Measurements from ENCODE around the gene PCDH9.

Gene PCDH9

DNA sequence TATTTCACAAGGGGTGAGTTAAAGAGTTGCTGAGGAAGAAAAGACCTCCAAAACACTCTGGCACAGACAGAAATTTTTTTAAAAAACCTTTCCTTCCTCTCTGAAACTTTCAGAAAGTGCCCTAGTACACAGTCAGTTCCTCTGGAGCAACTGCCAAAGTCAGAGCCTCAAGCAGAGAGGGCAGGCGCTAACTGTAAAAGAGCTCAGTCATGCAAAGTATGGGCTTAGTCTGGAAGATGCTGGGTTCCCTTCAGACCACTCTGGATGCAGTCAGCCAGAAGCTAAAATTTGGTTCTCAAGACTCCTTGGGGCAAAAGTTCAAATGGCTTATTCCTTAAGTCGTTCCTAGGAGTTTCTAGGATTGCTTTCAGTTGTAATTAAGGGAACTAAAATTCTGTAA is 671.6 kb downstream of the PCDH9 start:
- H3K4me3 ChIP-seq (ENCODE audit: low read length): no peak overlapping the region
- no peaks in the 10 kb centered on the region for H3K4me1 ChIP-seq (ENCODE audit: control insufficient read depth, insufficient read depth, low read length)
- no peaks in the 10 kb centered on the region for H3K36me3 ChIP-seq (ENCODE audit: control insufficient read depth, insufficient read depth, low read length)
- H3K27me3 ChIP-seq (ENCODE audit: control insufficient read depth, insufficient read depth, low read length): no peaks in the 10 kb centered on the region
- no peak overlapping the region for H3K9ac ChIP-seq (ENCODE audit: low read length)
- no peak overlapping the region for H3K27ac ChIP-seq (ENCODE audit: low read depth, low read length)

- H3K27ac ChIP-seq (ENCODE audit: low read depth, low read length): no peak overlapping the region
- no peaks in the 10 kb centered on the region for H3K27me3 ChIP-seq (ENCODE audit: control insufficient read depth, insufficient read depth, low read length)
- no peaks in the 10 kb centered on the region for H3K4me1 ChIP-seq (ENCODE audit: control insufficient read depth, insufficient read depth, low read length)
- no peaks in the 10 kb centered on the region for H3K36me3 ChIP-seq (ENCODE audit: control insufficient read depth, insufficient read depth, low read length)
- H3K9ac ChIP-seq (ENCODE audit: low read length): no peak overlapping the region
- H3K4me3 ChIP-seq (ENCODE audit: low read length): no peak overlapping the region
Measured at GRCh38 chr13:66557357-66557756, 672.8 kb downstream of the PCDH9 start.

- no peak overlapping the region for H3K27ac ChIP-seq (ENCODE audit: low read depth, low read length)
- H3K36me3 ChIP-seq (ENCODE audit: control insufficient read depth, insufficient read depth, low read length): no peaks in the 10 kb centered on the region
- no peaks in the 10 kb centered on the region for H3K27me3 ChIP-seq (ENCODE audit: control insufficient read depth, insufficient read depth, low read length)
- H3K9ac ChIP-seq (ENCODE audit: low read length): no peak overlapping the region
- no peak overlapping the region for H3K4me3 ChIP-seq (ENCODE audit: low read length)
- H3K4me1 ChIP-seq (ENCODE audit: control insufficient read depth, insufficient read depth, low read length): no peaks in the 10 kb centered on the region
Measured at GRCh38 chr13:66556306-66556705, 673.8 kb downstream of the PCDH9 start.

DNA sequence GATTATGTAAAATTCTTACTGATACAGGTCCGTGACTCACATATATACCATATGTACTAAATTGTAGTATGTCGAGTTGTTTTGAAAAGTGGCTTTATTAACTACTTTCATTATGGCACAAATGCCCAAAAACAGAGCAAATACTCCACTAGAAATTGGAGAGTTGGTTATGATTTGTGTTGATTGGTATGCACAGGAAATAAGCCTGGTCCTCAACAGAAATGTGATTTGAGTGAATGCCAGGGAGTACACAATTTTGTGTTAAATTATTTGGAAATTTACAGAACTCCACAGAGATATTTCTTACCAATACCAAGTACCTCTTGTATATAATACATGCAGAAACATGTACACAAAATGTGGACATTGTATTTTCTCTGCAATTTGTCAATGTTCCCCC is 676.7 kb downstream of the PCDH9 start:
- no peak overlapping the region for H3K4me3 ChIP-seq (ENCODE audit: low read length)
- H3K9ac ChIP-seq (ENCODE audit: low read length): no peak overlapping the region
- no peak overlapping the region for H3K27ac ChIP-seq (ENCODE audit: low read depth, low read length)
- no peaks in the 10 kb centered on the region for H3K27me3 ChIP-seq (ENCODE audit: control insufficient read depth, insufficient read depth, low read length)
- no peaks in the 10 kb centered on the region for H3K4me1 ChIP-seq (ENCODE audit: control insufficient read depth, insufficient read depth, low read length)
- no peaks in the 10 kb centered on the region for H3K36me3 ChIP-seq (ENCODE audit: control insufficient read depth, insufficient read depth, low read length)

DNA sequence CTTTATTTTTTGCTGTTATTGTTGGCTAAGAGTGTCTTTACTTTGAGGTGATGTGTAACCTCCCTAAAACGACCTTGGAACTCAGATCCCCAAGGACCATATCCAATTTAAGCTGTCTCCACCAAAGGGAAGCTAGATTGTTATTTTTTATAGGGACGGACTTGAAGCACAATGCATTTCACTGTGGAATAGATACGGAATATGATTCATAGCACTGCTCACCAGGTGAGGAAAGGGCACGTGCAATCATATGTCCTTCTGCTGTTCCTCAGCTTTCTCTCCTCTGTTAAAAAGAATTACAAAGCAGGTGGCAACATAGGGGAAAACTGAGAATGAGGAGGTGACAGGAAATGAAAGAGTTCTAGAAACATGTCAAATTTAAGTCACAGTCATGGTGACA is 679.0 kb downstream of the PCDH9 start:
- Histone ChIP-seq H3K9ac (ENCODE audit: low read length) (no peak overlapping the region), H3K36me3 (ENCODE audit: control insufficient read depth, insufficient read depth, low read length) (no peaks in the 10 kb centered on the region), H3K4me3 (ENCODE audit: low read length) (no peak overlapping the region), H3K4me1 (ENCODE audit: control insufficient read depth, insufficient read depth, low read length) (no peaks in the 10 kb centered on the region), H3K27ac (ENCODE audit: low read depth, low read length) (no peak overlapping the region), H3K27me3 (ENCODE audit: control insufficient read depth, insufficient read depth, low read length) (no peaks in the 10 kb centered on the region)

DNA sequence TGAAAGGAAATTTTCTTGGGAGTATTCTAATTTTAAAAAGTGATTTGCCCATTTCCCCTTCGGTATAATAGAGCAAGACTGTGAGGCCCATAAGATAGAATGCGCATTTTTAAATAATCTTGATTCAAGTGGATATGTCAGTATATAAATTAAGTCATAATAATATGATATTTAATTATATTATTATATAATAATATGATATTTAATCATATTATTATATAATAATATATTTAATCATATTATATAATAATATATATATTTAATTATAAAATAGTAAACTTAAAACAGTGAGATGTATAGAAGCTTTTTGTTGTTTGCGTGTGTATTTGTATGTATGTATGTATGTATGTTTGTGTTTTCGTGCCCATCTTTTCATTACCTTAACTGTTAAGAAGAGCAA is 682.5 kb downstream of the PCDH9 start:
- H3K27me3 ChIP-seq (ENCODE audit: control insufficient read depth, insufficient read depth, low read length): no peaks in the 10 kb centered on the region
- no peaks in the 10 kb centered on the region for H3K36me3 ChIP-seq (ENCODE audit: control insufficient read depth, insufficient read depth, low read length)
- no peak overlapping the region for H3K4me3 ChIP-seq (ENCODE audit: low read length)
- no peaks in the 10 kb centered on the region for H3K4me1 ChIP-seq (ENCODE audit: control insufficient read depth, insufficient read depth, low read length)
- H3K27ac ChIP-seq (ENCODE audit: low read depth, low read length): no peak overlapping the region
- H3K9ac ChIP-seq (ENCODE audit: low read length): no peak overlapping the region

GRCh38 chr13:66546534-66547379 is 683.4 kb downstream of the PCDH9 start:
- H3K27me3 ChIP-seq (ENCODE audit: control insufficient read depth, insufficient read depth, low read length): no peaks in the 10 kb centered on the region
- no peak overlapping the region for H3K4me3 ChIP-seq (ENCODE audit: low read length)
- H3K36me3 ChIP-seq (ENCODE audit: control insufficient read depth, insufficient read depth, low read length): no peaks in the 10 kb centered on the region
- no peak overlapping the region for H3K27ac ChIP-seq (ENCODE audit: low read depth, low read length)
- H3K4me1 ChIP-seq (ENCODE audit: control insufficient read depth, insufficient read depth, low read length): no peaks in the 10 kb centered on the region
- no peak overlapping the region for H3K9ac ChIP-seq (ENCODE audit: low read length)

- no peaks in the 10 kb centered on the region for H3K4me1 ChIP-seq (ENCODE audit: control insufficient read depth, insufficient read depth, low read length)
- H3K4me3 ChIP-seq (ENCODE audit: low read length): no peak overlapping the region
- no peaks in the 10 kb centered on the region for H3K27me3 ChIP-seq (ENCODE audit: control insufficient read depth, insufficient read depth, low read length)
- H3K27ac ChIP-seq (ENCODE audit: low read depth, low read length): no peak overlapping the region
- no peaks in the 10 kb centered on the region for H3K36me3 ChIP-seq (ENCODE audit: control insufficient read depth, insufficient read depth, low read length)
- H3K9ac ChIP-seq (ENCODE audit: low read length): no peak overlapping the region
Measured at GRCh38 chr13:66543780-66544179, 686.4 kb downstream of the PCDH9 start.

DNA sequence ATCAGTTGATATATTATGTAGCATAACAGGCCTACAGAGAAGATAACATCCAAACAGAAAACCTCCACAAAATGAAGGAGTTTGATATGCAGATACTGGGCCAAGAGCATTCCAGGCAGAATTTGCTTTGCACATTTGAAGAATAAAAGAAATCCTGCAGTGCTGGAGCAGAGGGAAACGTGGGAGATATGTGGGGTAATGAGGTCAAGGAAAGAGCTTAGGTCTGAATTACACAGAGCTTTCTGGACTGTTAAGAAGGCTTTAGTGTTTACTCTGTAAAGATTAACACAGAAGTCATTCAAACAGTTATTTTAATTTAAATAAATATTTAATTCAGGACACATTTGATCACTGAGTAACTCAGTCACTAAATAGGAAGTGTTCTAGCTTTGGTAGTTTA is 692.7 kb downstream of the PCDH9 start:
- no peak overlapping the region for H3K9ac ChIP-seq (ENCODE audit: low read length)
- H3K4me1 ChIP-seq (ENCODE audit: control insufficient read depth, insufficient read depth, low read length): no peaks in the 10 kb centered on the region
- no peak overlapping the region for H3K27ac ChIP-seq (ENCODE audit: low read depth, low read length)
- H3K36me3 ChIP-seq (ENCODE audit: control insufficient read depth, insufficient read depth, low read length): no peaks in the 10 kb centered on the region
- H3K27me3 ChIP-seq (ENCODE audit: control insufficient read depth, insufficient read depth, low read length): no peaks in the 10 kb centered on the region
- no peak overlapping the region for H3K4me3 ChIP-seq (ENCODE audit: low read length)

DNA sequence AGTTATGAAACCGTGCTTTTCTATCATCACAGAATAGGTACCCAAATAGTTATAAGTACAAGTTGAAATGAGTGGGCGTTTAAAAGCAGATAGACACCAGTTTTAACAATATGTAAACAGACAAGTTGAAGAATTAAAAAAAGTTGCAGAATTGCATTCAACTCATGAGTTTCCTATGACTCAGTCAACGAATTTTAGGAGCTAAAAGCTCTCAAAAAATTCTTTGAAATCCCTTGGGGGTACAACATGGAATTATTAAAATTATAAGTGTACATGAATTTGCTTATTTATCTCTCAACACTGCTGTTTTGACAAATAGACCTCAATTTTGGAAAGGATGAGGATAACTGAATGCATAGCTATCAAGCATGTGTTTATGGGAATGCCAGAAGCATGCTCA is 693.4 kb downstream of the PCDH9 start:
- no peak overlapping the region for H3K27ac ChIP-seq (ENCODE audit: low read depth, low read length)
- no peak overlapping the region for H3K4me3 ChIP-seq (ENCODE audit: low read length)
- H3K4me1 ChIP-seq (ENCODE audit: control insufficient read depth, insufficient read depth, low read length): no peaks in the 10 kb centered on the region
- H3K36me3 ChIP-seq (ENCODE audit: control insufficient read depth, insufficient read depth, low read length): no peaks in the 10 kb centered on the region
- H3K9ac ChIP-seq (ENCODE audit: low read length): no peak overlapping the region
- H3K27me3 ChIP-seq (ENCODE audit: control insufficient read depth, insufficient read depth, low read length): no peaks in the 10 kb centered on the region

GRCh38 chr13:66534561-66534960 is 695.6 kb downstream of the PCDH9 start:
- Histone ChIP-seq H3K27me3 (ENCODE audit: control insufficient read depth, insufficient read depth, low read length) (no peaks in the 10 kb centered on the region), H3K27ac (ENCODE audit: low read depth, low read length) (no peak overlapping the region), H3K36me3 (ENCODE audit: control insufficient read depth, insufficient read depth, low read length) (no peaks in the 10 kb centered on the region), H3K4me1 (ENCODE audit: control insufficient read depth, insufficient read depth, low read length) (no peaks in the 10 kb centered on the region), H3K4me3 (ENCODE audit: low read length) (no peak overlapping the region), H3K9ac (ENCODE audit: low read length) (no peak overlapping the region)

DNA sequence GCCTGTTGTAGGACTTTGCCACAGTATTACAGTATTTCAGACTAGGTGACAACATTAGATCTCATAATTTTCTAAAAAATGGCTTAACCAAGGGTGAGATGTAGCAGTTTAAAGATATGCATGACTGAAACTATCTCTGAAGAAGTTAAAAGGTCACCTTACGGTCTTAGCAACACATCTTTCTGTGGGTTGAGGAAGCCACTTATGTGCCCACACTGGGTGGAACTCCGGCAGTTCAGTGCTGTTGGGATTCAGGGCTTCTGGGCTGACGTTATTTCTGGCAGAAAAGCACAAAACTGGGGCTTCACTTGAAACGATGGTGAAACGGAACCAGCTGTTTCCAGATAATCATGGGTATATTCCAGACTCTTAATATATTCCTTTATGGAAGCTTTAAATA is 697.3 kb downstream of the PCDH9 start:
- H3K36me3 ChIP-seq (ENCODE audit: control insufficient read depth, insufficient read depth, low read length): no peaks in the 10 kb centered on the region
- H3K9ac ChIP-seq (ENCODE audit: low read length): no peak overlapping the region
- no peaks in the 10 kb centered on the region for H3K27me3 ChIP-seq (ENCODE audit: control insufficient read depth, insufficient read depth, low read length)
- H3K27ac ChIP-seq (ENCODE audit: low read depth, low read length): no peak overlapping the region
- no peaks in the 10 kb centered on the region for H3K4me1 ChIP-seq (ENCODE audit: control insufficient read depth, insufficient read depth, low read length)
- no peak overlapping the region for H3K4me3 ChIP-seq (ENCODE audit: low read length)

DNA sequence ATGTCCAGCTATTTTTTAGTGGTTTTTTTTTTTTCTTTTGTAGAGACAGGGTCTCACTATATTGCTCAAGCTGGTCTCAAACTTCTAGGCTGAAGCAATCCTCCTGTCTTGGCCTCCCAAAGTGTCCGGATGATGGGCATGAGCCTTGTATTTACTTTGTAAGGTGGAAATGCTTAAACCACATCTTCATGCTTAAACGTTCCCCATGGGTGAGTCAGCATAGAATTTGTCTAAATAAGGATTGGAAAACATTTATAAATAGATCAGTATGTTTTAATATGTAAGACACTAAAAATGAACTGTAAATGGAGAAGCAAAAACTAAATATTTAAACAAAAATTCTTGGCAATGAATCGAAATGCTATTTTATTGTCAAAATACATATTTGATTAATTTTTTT is 698.0 kb downstream of the PCDH9 start:
- Histone ChIP-seq H3K27me3 (ENCODE audit: control insufficient read depth, insufficient read depth, low read length) (no peaks in the 10 kb centered on the region), H3K4me1 (ENCODE audit: control insufficient read depth, insufficient read depth, low read length) (no peaks in the 10 kb centered on the region), H3K27ac (ENCODE audit: low read depth, low read length) (no peak overlapping the region), H3K36me3 (ENCODE audit: control insufficient read depth, insufficient read depth, low read length) (no peaks in the 10 kb centered on the region), H3K9ac (ENCODE audit: low read length) (no peak overlapping the region), H3K4me3 (ENCODE audit: low read length) (no peak overlapping the region)
